ENCODE results near the gene CCDC28B. TPM values are rescaled to one million over a fixed set of nuclear protein-coding genes. Genes with fewer than 3 reads are reported as not detected.

Gene CCDC28B
- total RNA-seq, 1 experiment from 2014 or later, result 57.8 TPM

DNA sequence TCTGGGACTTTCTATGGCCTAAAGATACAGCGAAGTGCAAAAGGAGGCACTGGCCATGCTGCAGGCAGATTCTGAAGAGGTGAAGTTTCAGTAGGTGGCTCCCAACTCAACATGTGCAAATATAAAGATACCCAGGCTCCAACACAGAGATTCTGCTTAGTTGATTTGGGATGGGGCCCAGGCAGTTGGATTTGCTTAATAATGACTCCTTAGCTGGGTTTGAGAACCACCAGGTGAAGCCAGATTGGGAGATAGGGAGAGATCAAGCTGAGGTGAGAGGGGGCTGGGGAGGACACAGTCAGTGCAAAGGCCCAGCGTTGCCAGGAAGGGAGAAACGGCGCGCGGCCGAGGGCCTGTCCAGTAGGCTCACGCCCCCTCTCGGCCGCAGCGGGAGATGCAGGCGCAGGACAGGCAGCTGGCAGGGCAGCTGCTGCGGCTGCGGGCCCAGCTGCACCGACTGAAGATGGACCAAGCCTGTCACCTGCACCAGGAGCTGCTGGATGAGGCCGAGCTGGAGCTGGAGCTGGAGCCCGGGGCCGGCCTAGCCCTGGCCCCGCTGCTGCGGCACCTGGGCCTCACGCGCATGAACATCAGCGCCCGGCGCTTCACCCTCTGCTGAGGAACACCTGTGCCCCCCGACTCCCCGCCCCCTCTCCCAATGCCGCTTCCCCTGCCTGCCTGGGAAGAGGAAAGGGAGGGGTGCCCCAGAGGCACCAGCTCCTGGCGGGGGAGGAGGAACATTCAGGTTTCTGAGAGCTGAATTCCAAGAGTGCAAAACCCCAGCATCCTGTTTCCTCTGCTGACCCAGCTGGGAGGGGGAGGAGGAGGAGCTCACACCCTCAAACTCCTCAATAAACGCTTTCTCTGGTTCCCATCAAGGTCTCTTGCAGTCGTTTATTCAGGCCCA, 47.8 kb downstream of the CCDC28B start:
- DNase-seq, result peak; percentile 97
- Histone ChIP-seq H3K27me3 (ENCODE audit: control insufficient read depth, insufficient read depth, low read length) (no peaks in the 10 kb centered on the region), H3K36me3 (replicated peaks; ENCODE audit: control insufficient read depth, insufficient read depth, low read length) (no peaks in the 10 kb centered on the region), H3K4me3 (ENCODE audit: insufficient read depth, low read depth, low read length) (peak overlapping the region; percentile 46)

DNA sequence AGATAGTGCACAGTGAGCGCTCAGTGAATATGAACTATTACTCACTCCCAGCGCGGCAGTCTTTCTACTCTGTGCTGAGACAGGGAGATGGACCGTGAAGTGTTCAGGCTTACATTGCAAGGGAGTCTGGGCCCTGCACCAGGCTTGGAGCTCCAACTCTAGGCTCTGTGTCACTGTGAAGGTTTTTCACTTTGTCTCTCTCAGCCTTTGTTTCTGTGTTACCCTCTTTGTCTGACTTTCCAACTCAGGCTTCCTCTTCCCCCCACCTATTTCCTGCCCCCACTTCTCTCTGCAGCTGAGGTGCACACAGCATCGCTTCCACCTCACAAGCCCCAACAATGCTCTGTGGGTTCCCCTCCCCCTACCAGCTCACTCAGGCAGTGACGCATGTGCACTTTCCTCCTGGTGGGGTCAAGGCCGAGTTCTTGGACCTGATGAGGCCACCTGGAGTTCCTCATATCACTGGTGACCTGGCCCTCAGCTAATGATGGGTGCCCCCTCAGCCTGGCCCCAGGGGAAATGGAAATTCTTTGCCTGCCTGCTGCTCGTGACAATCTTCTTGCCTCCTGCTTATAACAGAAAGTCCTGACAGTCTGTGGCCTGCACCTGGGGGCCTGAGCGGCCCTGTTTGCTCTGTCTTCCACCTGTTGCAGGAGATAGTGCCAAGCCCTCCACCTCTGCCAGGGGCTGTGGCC, 49.6 kb downstream of the CCDC28B start:
- peak; percentile 53 for DNase-seq
- Histone ChIP-seq H3K4me3 (ENCODE audit: insufficient read depth, low read depth, low read length) (no peak overlapping the region), H3K36me3 (replicated peaks; ENCODE audit: control insufficient read depth, insufficient read depth, low read length) (no peaks in the 10 kb centered on the region), H3K27me3 (ENCODE audit: control insufficient read depth, insufficient read depth, low read length) (no peaks in the 10 kb centered on the region)

DNA sequence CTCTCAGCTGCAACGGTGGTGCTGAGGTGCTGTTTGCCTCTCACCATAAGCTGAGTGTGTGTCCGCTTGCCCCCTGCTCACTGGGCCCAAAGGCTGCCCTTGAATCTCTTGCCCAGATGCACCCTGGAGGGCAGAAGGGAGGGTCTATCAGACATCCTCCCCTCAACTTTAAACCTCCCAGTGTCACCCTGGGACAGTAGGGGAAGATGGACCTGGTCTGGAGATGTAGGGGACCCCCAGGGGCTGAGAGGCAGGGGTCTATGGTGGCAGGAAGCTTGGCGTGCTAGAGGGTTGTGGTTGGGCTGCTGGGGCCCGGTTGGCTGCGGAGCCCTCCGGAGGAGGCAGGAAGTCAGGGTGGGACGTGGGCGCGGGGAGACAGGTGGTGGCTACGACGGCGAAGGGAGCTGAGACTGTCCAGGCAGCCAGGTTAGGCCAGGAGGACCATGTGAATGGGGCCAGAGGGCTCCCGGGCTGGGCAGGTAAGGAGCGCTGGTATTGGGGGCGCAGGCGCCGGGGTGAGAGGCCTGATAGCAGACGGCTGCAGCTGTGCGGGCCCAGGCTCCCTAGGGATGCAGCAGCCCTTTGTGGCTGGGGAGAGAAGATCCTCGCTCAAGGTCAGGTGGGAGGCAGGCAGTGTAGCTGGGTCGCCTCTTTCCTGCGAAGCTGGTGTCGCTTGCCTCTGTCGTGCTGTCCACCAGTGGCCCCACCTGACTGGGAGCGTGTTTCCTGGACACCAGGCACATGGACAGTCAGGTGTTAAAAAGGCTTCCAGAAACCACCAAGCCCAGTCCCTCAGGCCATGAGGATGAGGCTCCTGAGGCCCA, 50.7 kb downstream of the CCDC28B start, which contains the start of gene LCK:
LCK (plus strand) TSS at position 373 of the 824 bp plus-strand sequence. CDS start 23,065 bp downstream, outside the sequence.
- no peaks in the 10 kb centered on the region for H3K27me3 ChIP-seq (ENCODE audit: control insufficient read depth, insufficient read depth, low read length)
- DNase-seq, result peak; percentile 56
- no peak within 1 kb of the TSS for H3K4me3 ChIP-seq (ENCODE audit: insufficient read depth, low read depth, low read length)
- H3K36me3 ChIP-seq (replicated peaks; ENCODE audit: control insufficient read depth, insufficient read depth, low read length), result no peaks in the 10 kb centered on the region

Other genes starting within 250 kb of the CCDC28B start
- 84.7 and 108 TPM in 2 replicates for gene KHDRBS1, start 186.7 kb upstream of the CCDC28B start, total RNA-seq (2014; rRNA removed; shearing (Covaris generic))
- 11.1 and 14.3 TPM in 2 replicates for gene TMEM39B, start 127.7 kb upstream of the CCDC28B start, total RNA-seq (2014; rRNA removed; shearing (Covaris generic))
- 101 and 111 TPM in 2 replicates for gene KPNA6, start 92.5 kb upstream of the CCDC28B start, total RNA-seq (2014; rRNA removed; shearing (Covaris generic))
- 70.2 and 77.3 TPM in 2 replicates for gene TXLNA, start 20.9 kb upstream of the CCDC28B start, total RNA-seq (2014; rRNA removed; shearing (Covaris generic))
- 8.3 and 8.7 TPM in 2 replicates for gene IQCC, start 5.1 kb downstream of the CCDC28B start, total RNA-seq (2014; rRNA removed; shearing (Covaris generic))
- not detected in 2 replicates for gene DCDC2B, start 8.5 kb downstream of the CCDC28B start, total RNA-seq (2014; rRNA removed; shearing (Covaris generic))
- gene TMEM234, start 21.8 kb downstream of the CCDC28B start, total RNA-seq (2014; rRNA removed; shearing (Covaris generic)), result 11.8 and 16.3 TPM in 2 replicates
- gene EIF3I, start 21.8 kb downstream of the CCDC28B start, total RNA-seq (2014; rRNA removed; shearing (Covaris generic)), result 458 and 547 TPM in 2 replicates
- 3.1 and 4.1 TPM in 2 replicates for gene FAM167B, start 46.6 kb downstream of the CCDC28B start, total RNA-seq (2014; rRNA removed; shearing (Covaris generic))
- gene LCK, start 50.7 kb downstream of the CCDC28B start, total RNA-seq (2014; rRNA removed; shearing (Covaris generic)), result 70.5 and 75.8 TPM in 2 replicates
- 133 and 151 TPM in 2 replicates for gene HDAC1, start 91.5 kb downstream of the CCDC28B start, total RNA-seq (2014; rRNA removed; shearing (Covaris generic))
- gene MARCKSL1, start 135.6 kb downstream of the CCDC28B start, total RNA-seq (2014; rRNA removed; shearing (Covaris generic)), result 478 and 603 TPM in 2 replicates
- gene FAM229A, start 161.9 kb downstream of the CCDC28B start, total RNA-seq (2014; rRNA removed; shearing (Covaris generic)), result 4.0 and 8.2 TPM in 2 replicates
- 1.2 and 3.7 TPM in 2 replicates for gene TSSK3, start 161.9 kb downstream of the CCDC28B start, total RNA-seq (2014; rRNA removed; shearing (Covaris generic))
- gene BSDC1, start 193.8 kb downstream of the CCDC28B start, total RNA-seq (2014; rRNA removed; shearing (Covaris generic)), result 91.5 and 97.8 TPM in 2 replicates

Data from H7 (cell line).